ENCODE data around the gene PAWR.

PAWR gene

DNA sequence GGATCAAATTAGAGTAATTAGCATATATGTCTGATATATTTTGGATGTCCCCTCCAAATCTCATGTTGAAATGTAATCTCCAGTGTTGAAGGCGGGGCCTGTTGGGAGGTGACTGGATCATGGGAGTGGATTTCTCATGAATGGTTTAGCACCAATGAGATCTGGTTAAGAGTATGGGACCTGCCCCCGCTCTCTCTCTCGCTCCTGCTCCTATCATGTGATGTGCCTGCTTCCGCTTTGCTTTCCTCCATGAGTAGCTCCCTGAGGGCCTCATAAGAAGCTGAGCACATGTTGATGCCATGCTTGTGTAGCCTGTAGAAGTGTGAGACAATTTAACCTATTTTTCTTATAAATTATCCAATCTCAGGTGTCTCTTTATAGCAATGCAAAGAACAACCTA lies 73.1 kb downstream of the PAWR start:
- H2AK5ac ChIP-seq (ENCODE audit: low read depth, low read length) = no peak overlapping the region
- H3K9ac ChIP-seq (ENCODE audit: low read depth, low read length, poor library complexity) = no peak overlapping the region
- H4K91ac ChIP-seq (ENCODE audit: low read depth, low read length, poor library complexity) = no peak overlapping the region
- H2BK5ac ChIP-seq (ENCODE audit: low read length) = no peak overlapping the region
- no CpG with 5 or more reads among the region's 4 CpGs for WGBS, 2 donors (ENCODE audit: extremely low coverage in 2 of 2, insufficient read length in 2 of 2, insufficient replicate concordance in 1 of 2)
- no peak overlapping the region for H2AFZ ChIP-seq (ENCODE audit: low read length)
- H4K8ac ChIP-seq (ENCODE audit: low read depth, low read length) = no peak overlapping the region
- no peak overlapping the region for H3K23ac ChIP-seq (ENCODE audit: low read depth, low read length, poor library complexity)
- H3K4me1 ChIP-seq (ENCODE audit: control insufficient read depth in 2 of 2, insufficient read depth in 1 of 2, low read depth in 1 of 2, low read length in 2 of 2) = no peaks in the 10 kb centered on the region
- H3K18ac ChIP-seq (ENCODE audit: low read length) = no peak overlapping the region
- H3K27ac ChIP-seq (replicated peaks; ENCODE audit: low read length) = no peak overlapping the region
- no peak for DNase-seq (ENCODE audit: low spot score)
- H2BK15ac ChIP-seq (ENCODE audit: low read length) = no peak overlapping the region
- no peak overlapping the region for H3K4me3 ChIP-seq (ENCODE audit: low read length in 2 of 2)
- H3K14ac ChIP-seq (ENCODE audit: low read length) = no peak overlapping the region
- H2BK12ac ChIP-seq (ENCODE audit: low read length) = no peak overlapping the region
- H3K9me3 ChIP-seq (replicated peaks in 1 of 2; ENCODE audit: control insufficient read depth in 2 of 2, insufficient read depth in 1 of 2, low read depth in 1 of 2, low read length in 2 of 2) = no peaks in the 10 kb centered on the region
- H3K4me2 ChIP-seq (ENCODE audit: insufficient read depth, low read length, poor library complexity, severe bottlenecking) = no peak overlapping the region
- peaks cover 10 to 45% of the 10 kb centered on the region in 2 donors for H3K36me3 ChIP-seq (replicated peaks in 1 of 2; ENCODE audit: control insufficient read depth in 2 of 2, insufficient read depth in 2 of 2, low read length in 2 of 2)
- no peak overlapping the region for H2BK120ac ChIP-seq (ENCODE audit: low read depth, low read length)
- no peaks in the 10 kb centered on the region for H3K27me3 ChIP-seq (ENCODE audit: control insufficient read depth in 3 of 3, insufficient read depth in 3 of 3, low read depth in 1 of 3, low read length in 3 of 3)
- no peak overlapping the region for H3K4ac ChIP-seq (ENCODE audit: low read length)
- no peaks in the 10 kb centered on the region for H3K79me1 ChIP-seq (ENCODE audit: low read depth, low read length)

DNA sequence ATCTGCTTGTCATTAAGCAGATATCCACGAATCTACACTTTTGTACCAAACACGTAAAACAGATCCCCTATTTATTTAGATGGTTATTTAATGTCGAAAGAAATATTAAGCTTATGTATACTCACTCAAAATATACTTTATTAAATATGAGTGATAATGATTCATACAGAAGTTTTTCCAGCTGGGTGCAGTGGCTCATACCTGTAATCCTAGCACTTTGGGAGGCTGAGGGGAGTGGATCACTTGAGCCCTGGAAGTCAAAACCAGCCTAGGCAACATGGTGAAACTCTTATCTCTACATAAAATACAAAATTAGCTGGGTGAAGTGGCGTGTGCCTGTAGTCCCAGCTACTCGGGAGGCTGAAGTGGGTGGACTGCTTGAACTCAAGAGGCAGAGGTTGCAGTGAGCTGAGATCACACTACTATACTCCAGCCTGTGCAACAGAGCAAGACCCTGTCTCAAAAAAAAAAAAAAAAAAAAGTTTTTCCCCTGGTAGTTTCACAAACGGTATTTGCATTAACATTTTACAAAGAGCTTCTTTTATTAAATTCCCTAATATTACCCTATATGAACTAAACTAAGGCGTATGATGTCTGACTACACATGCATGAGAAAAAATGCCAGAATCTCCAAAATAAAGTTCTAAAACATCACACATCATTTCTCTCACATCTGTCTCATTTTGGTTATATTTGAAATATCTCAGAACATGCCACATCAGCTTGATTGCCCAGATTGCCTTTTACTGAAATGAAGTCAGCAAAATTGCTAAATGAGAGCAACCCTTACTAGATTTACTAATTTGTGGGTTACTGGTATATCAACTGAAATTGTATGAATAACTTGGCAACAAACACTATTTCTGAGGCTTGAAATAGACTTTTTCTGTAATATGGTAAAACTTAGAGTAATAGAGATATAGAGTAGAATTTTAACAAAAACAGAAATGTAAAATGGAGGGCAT lies 74.9 kb downstream of the PAWR start:
- H3K4me3 ChIP-seq (ENCODE audit: low read length in 2 of 2) = no peak overlapping the region
- no peak overlapping the region for H2AK5ac ChIP-seq (ENCODE audit: low read depth, low read length)
- no peak overlapping the region for H2BK5ac ChIP-seq (ENCODE audit: low read length)
- H3K9me3 ChIP-seq (replicated peaks in 1 of 2; ENCODE audit: control insufficient read depth in 2 of 2, insufficient read depth in 1 of 2, low read depth in 1 of 2, low read length in 2 of 2) = no peaks in the 10 kb centered on the region
- H3K4me1 ChIP-seq (ENCODE audit: control insufficient read depth in 2 of 2, insufficient read depth in 1 of 2, low read depth in 1 of 2, low read length in 2 of 2) = no peaks in the 10 kb centered on the region
- no peak overlapping the region for H3K23ac ChIP-seq (ENCODE audit: low read depth, low read length, poor library complexity)
- H3K4ac ChIP-seq (ENCODE audit: low read length) = no peak overlapping the region
- no peaks in the 10 kb centered on the region for H3K79me1 ChIP-seq (ENCODE audit: low read depth, low read length)
- no peak overlapping the region for H2BK12ac ChIP-seq (ENCODE audit: low read length)
- DNase-seq (ENCODE audit: low spot score) = no peak
- no peak overlapping the region for H3K14ac ChIP-seq (ENCODE audit: low read length)
- no peak overlapping the region for H3K27ac ChIP-seq (replicated peaks; ENCODE audit: low read length)
- WGBS, 2 donors (ENCODE audit: extremely low coverage in 2 of 2, insufficient read length in 2 of 2, insufficient replicate concordance in 1 of 2) = no CpG with 5 or more reads among the region's 7 CpGs
- no peak overlapping the region for H3K9ac ChIP-seq (ENCODE audit: low read depth, low read length, poor library complexity)
- H2BK15ac ChIP-seq (ENCODE audit: low read length) = no peak overlapping the region
- H3K36me3 ChIP-seq (replicated peaks in 1 of 2; ENCODE audit: control insufficient read depth in 2 of 2, insufficient read depth in 2 of 2, low read length in 2 of 2) = peaks cover 10 to 41% of the 10 kb centered on the region in 2 donors
- H2AFZ ChIP-seq (ENCODE audit: low read length) = no peak overlapping the region
- no peak overlapping the region for H4K91ac ChIP-seq (ENCODE audit: low read depth, low read length, poor library complexity)
- no peaks in the 10 kb centered on the region for H3K27me3 ChIP-seq (ENCODE audit: control insufficient read depth in 3 of 3, insufficient read depth in 3 of 3, low read depth in 1 of 3, low read length in 3 of 3)
- H4K8ac ChIP-seq (ENCODE audit: low read depth, low read length) = no peak overlapping the region
- no peak overlapping the region for H3K4me2 ChIP-seq (ENCODE audit: insufficient read depth, low read length, poor library complexity, severe bottlenecking)
- no peak overlapping the region for H3K18ac ChIP-seq (ENCODE audit: low read length)
- no peak overlapping the region for H2BK120ac ChIP-seq (ENCODE audit: low read depth, low read length)

DNA sequence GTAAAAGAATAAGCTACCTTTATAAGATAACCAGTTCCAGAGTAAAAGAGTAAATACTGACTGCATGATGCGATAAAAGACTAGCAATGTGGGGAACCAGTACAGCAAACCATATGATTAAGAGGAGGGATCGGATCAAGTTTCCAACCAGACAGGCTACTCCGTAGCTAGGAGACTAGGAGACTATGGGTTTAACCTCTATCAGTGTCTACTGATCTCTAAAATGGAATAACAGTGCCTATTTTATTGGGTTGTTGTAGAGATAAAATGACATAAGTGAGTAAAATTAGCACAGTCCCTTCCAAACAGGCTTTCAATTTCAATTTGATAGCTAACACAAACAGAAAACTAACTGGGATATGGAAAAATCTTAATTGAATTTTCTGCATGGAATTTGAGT lies 76.0 kb downstream of the PAWR start:
- Histone ChIP-seq H3K9me3 (replicated peaks in 1 of 2; ENCODE audit: control insufficient read depth in 2 of 2, insufficient read depth in 1 of 2, low read depth in 1 of 2, low read length in 2 of 2) (peaks cover 4 to 8% of the 10 kb centered on the region in 2 donors), H3K9ac (ENCODE audit: low read depth, low read length, poor library complexity) (no peak overlapping the region), H3K27ac (replicated peaks; ENCODE audit: low read length) (no peak overlapping the region), H2AFZ (ENCODE audit: low read length) (no peak overlapping the region), H3K4me2 (ENCODE audit: insufficient read depth, low read length, poor library complexity, severe bottlenecking) (no peak overlapping the region), H3K23ac (ENCODE audit: low read depth, low read length, poor library complexity) (no peak overlapping the region), H3K79me1 (ENCODE audit: low read depth, low read length) (peaks cover 2% of the 10 kb centered on the region), H3K27me3 (ENCODE audit: control insufficient read depth in 3 of 3, insufficient read depth in 3 of 3, low read depth in 1 of 3, low read length in 3 of 3) (no peaks in the 10 kb centered on the region), H3K18ac (ENCODE audit: low read length) (no peak overlapping the region), H4K91ac (ENCODE audit: low read depth, low read length, poor library complexity) (no peak overlapping the region), H4K8ac (ENCODE audit: low read depth, low read length) (no peak overlapping the region), H3K4me1 (ENCODE audit: control insufficient read depth in 2 of 2, insufficient read depth in 1 of 2, low read depth in 1 of 2, low read length in 2 of 2) (no peaks in the 10 kb centered on the region), H2BK15ac (ENCODE audit: low read length) (no peak overlapping the region), H3K4ac (ENCODE audit: low read length) (no peak overlapping the region), H2BK5ac (ENCODE audit: low read length) (no peak overlapping the region), H2AK5ac (ENCODE audit: low read depth, low read length) (no peak overlapping the region), H3K14ac (ENCODE audit: low read length) (no peak overlapping the region), H3K4me3 (ENCODE audit: low read length in 2 of 2) (no peak overlapping the region), H2BK120ac (ENCODE audit: low read depth, low read length) (no peak overlapping the region), H3K36me3 (replicated peaks in 1 of 2; ENCODE audit: control insufficient read depth in 2 of 2, insufficient read depth in 2 of 2, low read length in 2 of 2) (peaks cover 7 to 38% of the 10 kb centered on the region in 2 donors), H2BK12ac (ENCODE audit: low read length) (no peak overlapping the region)
- no CpG with 5 or more reads among the region's 3 CpGs for WGBS, 2 donors (ENCODE audit: extremely low coverage in 2 of 2, insufficient read length in 2 of 2, insufficient replicate concordance in 1 of 2)
- no peak for DNase-seq (ENCODE audit: low spot score)

DNA sequence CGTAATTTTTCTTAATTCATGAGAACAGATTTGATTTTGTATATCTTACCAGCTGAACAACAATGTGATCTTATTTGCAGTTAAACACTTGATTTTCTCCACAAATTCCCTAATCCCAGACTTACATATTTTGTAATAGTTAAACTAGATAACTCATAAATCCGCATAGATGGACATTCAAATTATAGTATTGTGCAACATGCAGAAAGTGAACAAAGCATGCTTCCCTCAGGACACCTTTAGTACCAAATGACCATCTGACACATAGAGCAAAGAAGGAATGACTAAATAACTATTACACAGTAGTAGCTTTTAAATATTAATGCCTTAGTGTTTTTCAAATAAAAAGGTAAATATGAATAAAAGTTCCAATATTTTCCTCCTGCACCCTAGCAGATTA lies 88.9 kb downstream of the PAWR start:
- H3K9me3 ChIP-seq (replicated peaks in 1 of 2; ENCODE audit: control insufficient read depth in 2 of 2, insufficient read depth in 1 of 2, low read depth in 1 of 2, low read length in 2 of 2) = no peaks in the 10 kb centered on the region
- no peak overlapping the region for H2AFZ ChIP-seq (ENCODE audit: low read length)
- H3K14ac ChIP-seq (ENCODE audit: low read length) = no peak overlapping the region
- no peak overlapping the region for H3K18ac ChIP-seq (ENCODE audit: low read length)
- no peak overlapping the region for H2AK5ac ChIP-seq (ENCODE audit: low read depth, low read length)
- no peak for DNase-seq (ENCODE audit: low spot score)
- H2BK120ac ChIP-seq (ENCODE audit: low read depth, low read length) = no peak overlapping the region
- H3K9ac ChIP-seq (ENCODE audit: low read depth, low read length, poor library complexity) = no peak overlapping the region
- H4K91ac ChIP-seq (ENCODE audit: low read depth, low read length, poor library complexity) = no peak overlapping the region
- no peak overlapping the region for H3K4me3 ChIP-seq (ENCODE audit: low read length in 2 of 2)
- no peak overlapping the region for H2BK15ac ChIP-seq (ENCODE audit: low read length)
- no peaks in the 10 kb centered on the region for H3K27me3 ChIP-seq (ENCODE audit: control insufficient read depth in 3 of 3, insufficient read depth in 3 of 3, low read depth in 1 of 3, low read length in 3 of 3)
- no peaks in the 10 kb centered on the region for H3K79me1 ChIP-seq (ENCODE audit: low read depth, low read length)
- peaks cover 0 to 9% of the 10 kb centered on the region in 2 donors for H3K36me3 ChIP-seq (replicated peaks in 1 of 2; ENCODE audit: control insufficient read depth in 2 of 2, insufficient read depth in 2 of 2, low read length in 2 of 2)
- H3K4ac ChIP-seq (ENCODE audit: low read length) = no peak overlapping the region
- H2BK12ac ChIP-seq (ENCODE audit: low read length) = no peak overlapping the region
- H3K4me1 ChIP-seq (ENCODE audit: control insufficient read depth in 2 of 2, insufficient read depth in 1 of 2, low read depth in 1 of 2, low read length in 2 of 2) = no peaks in the 10 kb centered on the region
- H3K23ac ChIP-seq (ENCODE audit: low read depth, low read length, poor library complexity) = no peak overlapping the region
- WGBS, 2 donors (ENCODE audit: extremely low coverage in 2 of 2, insufficient read length in 2 of 2, insufficient replicate concordance in 1 of 2) = no CpG with 5 or more reads among the region's 2 CpGs
- H4K8ac ChIP-seq (ENCODE audit: low read depth, low read length) = no peak overlapping the region
- no peak overlapping the region for H3K4me2 ChIP-seq (ENCODE audit: insufficient read depth, low read length, poor library complexity, severe bottlenecking)
- H2BK5ac ChIP-seq (ENCODE audit: low read length) = no peak overlapping the region
- H3K27ac ChIP-seq (replicated peaks; ENCODE audit: low read length) = no peak overlapping the region
